ENCODE measurements around the gene MCU.

MCU gene

GRCh38 chr10:72850861-72851260 lies 158.9 kb downstream of the MCU start:
- no peak overlapping the region for H2AK5ac ChIP-seq (ENCODE audit: low read length, severe bottlenecking)
- H3K9ac ChIP-seq (ENCODE audit: low read length): no peak overlapping the region
- no peaks in the 10 kb centered on the region for H3K27me3 ChIP-seq (ENCODE audit: control insufficient read depth in 1 of 2, insufficient read depth in 1 of 2, low read length in 2 of 2)
- H3K9me3 ChIP-seq (ENCODE audit: control insufficient read depth, low read length): peaks cover 9% of the 10 kb centered on the region
- H2BK15ac ChIP-seq (ENCODE audit: low read depth, poor library complexity, severe bottlenecking): no peak overlapping the region
- H2AFZ ChIP-seq (ENCODE audit: low read depth, low read length): no peak overlapping the region
- no peak overlapping the region for H4K91ac ChIP-seq (ENCODE audit: low read length)
- H2BK5ac ChIP-seq (ENCODE audit: low read depth, low read length, poor library complexity, severe bottlenecking): no peak overlapping the region
- H3K36me3 ChIP-seq (ENCODE audit: control insufficient read depth in 1 of 2, insufficient read depth in 2 of 2, low read depth in 1 of 2, low read length in 2 of 2): no peaks in the 10 kb centered on the region
- no peak overlapping the region for H3K18ac ChIP-seq (ENCODE audit: low read depth in 1 of 2, low read length in 2 of 2)
- no peak overlapping the region for H3K27ac ChIP-seq (ENCODE audit: low read length, poor library complexity, severe bottlenecking)
- H2BK120ac ChIP-seq (ENCODE audit: low read depth, low read length): no peak overlapping the region
- no peak overlapping the region for H3K4ac ChIP-seq (ENCODE audit: low read depth in 1 of 2, low read length in 2 of 2)
- 88% methylated on average over 2 of the region's 2 CpGs for WGBS
- H3K4me3 ChIP-seq (ENCODE audit: insufficient read depth in 1 of 2, low read depth in 1 of 2, low read length in 2 of 2): no peak overlapping the region
- peaks cover 22% of the 10 kb centered on the region for H3K79me1 ChIP-seq (replicated peaks; ENCODE audit: low read length, poor library complexity, severe bottlenecking)
- H3K4me1 ChIP-seq (ENCODE audit: control insufficient read depth, insufficient read depth, low read depth, low read length): peaks cover 2% of the 10 kb centered on the region
- no peak overlapping the region for H3K14ac ChIP-seq (ENCODE audit: low read length in 2 of 2)
- no peak overlapping the region for H2BK12ac ChIP-seq (ENCODE audit: low read length in 2 of 2)
- H3K4me2 ChIP-seq (ENCODE audit: low read length, poor library complexity, severe bottlenecking): no peak overlapping the region
- peak; percentile 32 for DNase-seq
- no peak overlapping the region for H3K23ac ChIP-seq (ENCODE audit: low read length in 2 of 2)
- H4K8ac ChIP-seq (ENCODE audit: low read length): no peak overlapping the region

- H3K4ac ChIP-seq (ENCODE audit: low read depth in 1 of 2, low read length in 2 of 2): no peak overlapping the region
- H2BK5ac ChIP-seq (ENCODE audit: low read depth, low read length, poor library complexity, severe bottlenecking): no peak overlapping the region
- no CpG with 5 or more reads among the region's 1 CpG for WGBS
- H3K9me3 ChIP-seq (ENCODE audit: control insufficient read depth, low read length): peaks cover 9% of the 10 kb centered on the region
- DNase-seq: no peak
- H4K8ac ChIP-seq (ENCODE audit: low read length): no peak overlapping the region
- H3K4me2 ChIP-seq (ENCODE audit: low read length, poor library complexity, severe bottlenecking): no peak overlapping the region
- no peak overlapping the region for H2BK15ac ChIP-seq (ENCODE audit: low read depth, poor library complexity, severe bottlenecking)
- H3K27me3 ChIP-seq (ENCODE audit: control insufficient read depth in 1 of 2, insufficient read depth in 1 of 2, low read length in 2 of 2): no peaks in the 10 kb centered on the region
- no peak overlapping the region for H3K27ac ChIP-seq (ENCODE audit: low read length, poor library complexity, severe bottlenecking)
- no peak overlapping the region for H4K91ac ChIP-seq (ENCODE audit: low read length)
- H3K18ac ChIP-seq (ENCODE audit: low read depth in 1 of 2, low read length in 2 of 2): no peak overlapping the region
- no peak overlapping the region for H2BK12ac ChIP-seq (ENCODE audit: low read length in 2 of 2)
- no peaks in the 10 kb centered on the region for H3K36me3 ChIP-seq (ENCODE audit: control insufficient read depth in 1 of 2, insufficient read depth in 2 of 2, low read depth in 1 of 2, low read length in 2 of 2)
- no peak overlapping the region for H3K4me3 ChIP-seq (ENCODE audit: insufficient read depth in 1 of 2, low read depth in 1 of 2, low read length in 2 of 2)
- H2BK120ac ChIP-seq (ENCODE audit: low read depth, low read length): no peak overlapping the region
- H2AK5ac ChIP-seq (ENCODE audit: low read length, severe bottlenecking): no peak overlapping the region
- H3K79me1 ChIP-seq (replicated peaks; ENCODE audit: low read length, poor library complexity, severe bottlenecking): peaks cover 22% of the 10 kb centered on the region
- H3K14ac ChIP-seq (ENCODE audit: low read length in 2 of 2): no peak overlapping the region
- H3K9ac ChIP-seq (ENCODE audit: low read length): no peak overlapping the region
- no peak overlapping the region for H3K23ac ChIP-seq (ENCODE audit: low read length in 2 of 2)
- no peak overlapping the region for H2AFZ ChIP-seq (ENCODE audit: low read depth, low read length)
- no peaks in the 10 kb centered on the region for H3K4me1 ChIP-seq (ENCODE audit: control insufficient read depth, insufficient read depth, low read depth, low read length)
Observed at GRCh38 chr10:72851509-72851908, 159.6 kb downstream of the MCU start.

DNA sequence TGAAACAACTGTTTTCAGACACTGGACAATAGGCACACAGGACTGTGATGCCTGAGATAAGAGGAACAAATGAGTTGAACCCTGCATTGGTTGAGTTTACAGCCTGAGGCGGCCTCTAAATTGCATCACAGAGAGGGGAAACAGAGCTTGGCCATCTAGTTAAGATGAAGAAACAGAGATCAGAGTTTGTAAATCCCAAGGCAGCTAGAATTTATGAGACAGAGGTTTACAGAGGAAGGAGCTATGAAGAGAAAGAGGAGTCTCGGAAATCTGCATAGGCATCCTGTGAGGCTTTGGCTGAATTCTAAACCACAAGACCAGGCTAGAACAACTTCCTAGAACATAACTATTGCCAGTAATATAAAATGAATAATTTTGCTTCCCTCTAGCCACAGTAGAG lies 160.6 kb downstream of the MCU start:
- no peak overlapping the region for H2BK12ac ChIP-seq (ENCODE audit: low read length in 2 of 2)
- no peak overlapping the region for H3K27ac ChIP-seq (ENCODE audit: low read length, poor library complexity, severe bottlenecking)
- no peak overlapping the region for H4K91ac ChIP-seq (ENCODE audit: low read length)
- no peak overlapping the region for H3K9ac ChIP-seq (ENCODE audit: low read length)
- no peak overlapping the region for H3K4me2 ChIP-seq (ENCODE audit: low read length, poor library complexity, severe bottlenecking)
- no peak overlapping the region for H2BK15ac ChIP-seq (ENCODE audit: low read depth, poor library complexity, severe bottlenecking)
- WGBS: 71% methylated on average over 1 of the region's 2 CpGs
- H3K23ac ChIP-seq (ENCODE audit: low read length in 2 of 2): no peak overlapping the region
- H3K18ac ChIP-seq (ENCODE audit: low read depth in 1 of 2, low read length in 2 of 2): no peak overlapping the region
- no peak overlapping the region for H2BK120ac ChIP-seq (ENCODE audit: low read depth, low read length)
- H3K4me3 ChIP-seq (ENCODE audit: insufficient read depth in 1 of 2, low read depth in 1 of 2, low read length in 2 of 2): no peak overlapping the region
- H2AK5ac ChIP-seq (ENCODE audit: low read length, severe bottlenecking): no peak overlapping the region
- DNase-seq: no peak
- H2AFZ ChIP-seq (ENCODE audit: low read depth, low read length): no peak overlapping the region
- no peak overlapping the region for H3K4ac ChIP-seq (ENCODE audit: low read depth in 1 of 2, low read length in 2 of 2)
- no peaks in the 10 kb centered on the region for H3K4me1 ChIP-seq (ENCODE audit: control insufficient read depth, insufficient read depth, low read depth, low read length)
- no peak overlapping the region for H3K14ac ChIP-seq (ENCODE audit: low read length in 2 of 2)
- no peaks in the 10 kb centered on the region for H3K27me3 ChIP-seq (ENCODE audit: control insufficient read depth in 1 of 2, insufficient read depth in 1 of 2, low read length in 2 of 2)
- no peaks in the 10 kb centered on the region for H3K36me3 ChIP-seq (ENCODE audit: control insufficient read depth in 1 of 2, insufficient read depth in 2 of 2, low read depth in 1 of 2, low read length in 2 of 2)
- H2BK5ac ChIP-seq (ENCODE audit: low read depth, low read length, poor library complexity, severe bottlenecking): no peak overlapping the region
- H3K9me3 ChIP-seq (ENCODE audit: control insufficient read depth, low read length): peaks cover 9% of the 10 kb centered on the region
- H3K79me1 ChIP-seq (replicated peaks; ENCODE audit: low read length, poor library complexity, severe bottlenecking): peaks cover 18% of the 10 kb centered on the region
- H4K8ac ChIP-seq (ENCODE audit: low read length): no peak overlapping the region

DNA sequence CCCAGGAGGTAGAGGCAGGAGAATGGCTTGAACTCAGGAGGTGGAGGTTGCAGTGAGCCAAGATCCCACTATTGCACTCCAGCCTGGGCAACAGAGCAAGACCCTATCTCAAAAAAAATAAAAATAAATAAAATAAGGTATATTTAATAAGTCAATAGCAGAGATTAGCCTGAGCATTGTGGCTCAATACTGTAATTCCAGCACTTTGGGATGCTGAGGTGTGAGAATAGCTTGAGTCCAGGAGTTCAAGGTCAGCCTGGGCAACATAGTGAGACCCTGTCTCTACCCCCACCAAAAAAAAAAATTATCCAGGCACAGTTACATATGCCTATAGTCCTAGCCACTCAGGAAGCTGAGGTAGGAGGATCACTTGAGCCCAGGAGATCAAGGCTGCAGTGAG lies 163.2 kb downstream of the MCU start:
- no peak overlapping the region for H3K4me2 ChIP-seq (ENCODE audit: low read length, poor library complexity, severe bottlenecking)
- H3K27me3 ChIP-seq (ENCODE audit: control insufficient read depth in 1 of 2, insufficient read depth in 1 of 2, low read length in 2 of 2): no peaks in the 10 kb centered on the region
- no peak overlapping the region for H3K14ac ChIP-seq (ENCODE audit: low read length in 2 of 2)
- H3K79me1 ChIP-seq (replicated peaks; ENCODE audit: low read length, poor library complexity, severe bottlenecking): peaks cover 6% of the 10 kb centered on the region
- H4K8ac ChIP-seq (ENCODE audit: low read length): no peak overlapping the region
- no peaks in the 10 kb centered on the region for H3K4me1 ChIP-seq (ENCODE audit: control insufficient read depth, insufficient read depth, low read depth, low read length)
- H3K9me3 ChIP-seq (ENCODE audit: control insufficient read depth, low read length): peaks cover 9% of the 10 kb centered on the region
- no peak overlapping the region for H3K18ac ChIP-seq (ENCODE audit: low read depth in 1 of 2, low read length in 2 of 2)
- H2AK5ac ChIP-seq (ENCODE audit: low read length, severe bottlenecking): no peak overlapping the region
- H2AFZ ChIP-seq (ENCODE audit: low read depth, low read length): no peak overlapping the region
- H2BK12ac ChIP-seq (ENCODE audit: low read length in 2 of 2): no peak overlapping the region
- H3K4me3 ChIP-seq (ENCODE audit: insufficient read depth in 1 of 2, low read depth in 1 of 2, low read length in 2 of 2): no peak overlapping the region
- H3K27ac ChIP-seq (ENCODE audit: low read length, poor library complexity, severe bottlenecking): no peak overlapping the region
- no peak overlapping the region for H3K9ac ChIP-seq (ENCODE audit: low read length)
- H2BK15ac ChIP-seq (ENCODE audit: low read depth, poor library complexity, severe bottlenecking): no peak overlapping the region
- peaks cover 0 to 11% of the 10 kb centered on the region in 2 experiments for H3K36me3 ChIP-seq (ENCODE audit: control insufficient read depth in 1 of 2, insufficient read depth in 2 of 2, low read depth in 1 of 2, low read length in 2 of 2)
- DNase-seq: no peak
- H2BK120ac ChIP-seq (ENCODE audit: low read depth, low read length): no peak overlapping the region
- H3K4ac ChIP-seq (ENCODE audit: low read depth in 1 of 2, low read length in 2 of 2): no peak overlapping the region
- H4K91ac ChIP-seq (ENCODE audit: low read length): no peak overlapping the region
- no peak overlapping the region for H3K23ac ChIP-seq (ENCODE audit: low read length in 2 of 2)
- H2BK5ac ChIP-seq (ENCODE audit: low read depth, low read length, poor library complexity, severe bottlenecking): no peak overlapping the region

All from mesenchymal stem cell (in vitro differentiated cells and primary cell).